ENCODE data around the gene CORO7.

Gene CORO7

DNA sequence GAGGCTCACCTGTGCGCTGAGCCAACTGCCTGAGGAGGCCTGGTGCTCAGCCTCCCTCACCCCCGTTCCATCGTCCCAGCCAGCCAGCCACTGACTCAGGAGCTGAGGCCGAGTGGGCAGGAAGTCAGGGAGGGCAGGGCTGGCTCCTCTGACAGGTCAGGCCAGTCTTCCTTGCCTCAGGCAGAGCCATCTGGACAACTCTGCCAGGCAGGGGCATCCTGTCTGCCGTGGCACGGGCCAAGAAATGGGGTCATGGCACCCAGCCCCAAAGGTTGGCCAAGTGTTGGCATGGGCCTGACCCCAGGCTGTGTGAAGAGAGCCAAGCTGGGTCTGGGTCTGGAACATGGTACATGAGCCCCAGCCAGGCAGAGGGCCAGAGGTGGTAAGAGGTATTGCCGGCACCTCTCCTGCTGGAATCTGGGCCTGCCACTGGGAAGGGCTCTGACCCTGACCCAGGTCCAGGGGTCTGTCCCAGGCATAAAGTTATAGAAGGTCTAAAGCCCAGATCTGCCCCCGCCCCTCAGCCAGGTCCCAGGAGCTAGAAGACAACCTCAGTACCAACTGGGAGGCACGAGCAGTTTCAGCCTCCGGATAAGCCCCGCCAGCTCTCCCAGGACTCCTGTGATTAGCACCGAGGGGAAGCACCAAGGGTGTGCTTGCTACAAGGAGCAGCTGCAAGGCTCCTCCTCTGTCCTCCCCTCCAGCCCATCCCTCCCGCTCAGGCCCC is 47.2 kb downstream of the CORO7 start:
- H3K4me3 ChIP-seq (ENCODE audit: low read depth, low read length), result no peak overlapping the region
- TF ChIP-seq MYC (IDR thresholded peaks at IDR 0.05; ENCODE audit: low read depth, low read length) (no peak), POLR2A (IDR thresholded peaks at IDR 0.05; ENCODE audit: extremely low read depth, insufficient read length) (no peak)
- TF ChIP-seq, protein P1, sequence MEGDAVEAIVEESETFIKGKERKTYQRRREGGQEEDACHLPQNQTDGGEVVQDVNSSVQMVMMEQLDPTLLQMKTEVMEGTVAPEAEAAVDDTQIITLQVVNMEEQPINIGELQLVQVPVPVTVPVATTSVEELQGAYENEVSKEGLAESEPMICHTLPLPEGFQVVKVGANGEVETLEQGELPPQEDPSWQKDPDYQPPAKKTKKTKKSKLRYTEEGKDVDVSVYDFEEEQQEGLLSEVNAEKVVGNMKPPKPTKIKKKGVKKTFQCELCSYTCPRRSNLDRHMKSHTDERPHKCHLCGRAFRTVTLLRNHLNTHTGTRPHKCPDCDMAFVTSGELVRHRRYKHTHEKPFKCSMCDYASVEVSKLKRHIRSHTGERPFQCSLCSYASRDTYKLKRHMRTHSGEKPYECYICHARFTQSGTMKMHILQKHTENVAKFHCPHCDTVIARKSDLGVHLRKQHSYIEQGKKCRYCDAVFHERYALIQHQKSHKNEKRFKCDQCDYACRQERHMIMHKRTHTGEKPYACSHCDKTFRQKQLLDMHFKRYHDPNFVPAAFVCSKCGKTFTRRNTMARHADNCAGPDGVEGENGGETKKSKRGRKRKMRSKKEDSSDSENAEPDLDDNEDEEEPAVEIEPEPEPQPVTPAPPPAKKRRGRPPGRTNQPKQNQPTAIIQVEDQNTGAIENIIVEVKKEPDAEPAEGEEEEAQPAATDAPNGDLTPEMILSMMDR (IDR thresholded peaks at IDR 0.05; ENCODE audit: low read depth, low read length), result no peak
- TF ChIP-seq, protein P2, sequence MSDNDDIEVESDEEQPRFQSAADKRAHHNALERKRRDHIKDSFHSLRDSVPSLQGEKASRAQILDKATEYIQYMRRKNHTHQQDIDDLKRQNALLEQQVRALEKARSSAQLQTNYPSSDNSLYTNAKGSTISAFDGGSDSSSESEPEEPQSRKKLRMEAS (IDR thresholded peaks at IDR 0.05; ENCODE audit: low read depth, low read length), result no peak
- DNase-seq (ENCODE audit: low read depth), result no peak

DNA sequence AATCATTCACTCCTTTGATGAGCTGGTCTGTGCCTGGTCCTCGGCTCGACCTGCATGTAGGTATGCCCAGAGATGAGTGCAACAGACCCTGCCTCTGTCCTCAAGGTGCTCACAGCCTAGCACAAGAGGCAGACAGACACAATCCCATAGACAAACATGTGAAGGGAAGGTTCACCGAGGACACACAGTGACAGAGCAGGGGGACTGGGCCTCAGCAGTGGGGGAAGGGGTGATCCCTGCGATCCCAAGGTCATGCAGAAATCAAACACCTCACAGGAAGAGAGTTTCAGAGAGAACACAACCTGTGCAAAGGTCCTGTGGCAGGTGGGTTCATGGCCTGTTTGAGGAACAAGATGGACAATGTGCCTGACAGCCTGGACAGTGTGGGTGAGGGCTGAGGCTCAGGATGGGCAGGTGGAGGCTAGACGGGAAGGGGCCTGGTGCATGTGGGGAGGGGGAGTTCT is 49.0 kb downstream of the CORO7 start:
- TF ChIP-seq, protein P1 (IDR thresholded peaks at IDR 0.05; ENCODE audit: low read depth, low read length), result no peak
- TF ChIP-seq, protein P2 (IDR thresholded peaks at IDR 0.05; ENCODE audit: low read depth, low read length), result no peak
- no peak for TF ChIP-seq POLR2A (IDR thresholded peaks at IDR 0.05; ENCODE audit: extremely low read depth, insufficient read length)
- TF ChIP-seq MYC (IDR thresholded peaks at IDR 0.05; ENCODE audit: low read depth, low read length), result no peak

DNA sequence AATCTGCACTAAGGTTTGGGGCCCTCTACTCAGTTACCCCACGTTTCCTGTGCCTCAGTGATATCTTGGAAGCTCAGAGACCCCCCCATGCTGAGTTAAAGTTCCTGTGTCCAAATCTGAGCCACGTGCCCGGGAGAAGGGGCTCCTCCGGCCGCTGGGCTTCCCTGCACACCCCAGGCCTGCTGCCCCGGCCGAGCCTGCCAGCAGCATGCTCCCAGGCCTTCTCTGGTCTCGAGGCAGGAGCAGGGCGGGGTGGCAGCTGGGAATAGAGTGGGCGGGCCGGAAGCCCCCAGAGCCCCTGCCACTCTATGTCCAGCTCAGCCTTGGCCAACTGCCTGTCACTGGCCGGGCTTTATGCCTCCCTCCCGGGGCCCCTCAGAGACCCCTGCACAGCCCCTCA is 50.4 kb downstream of the CORO7 start:
- no peak for DNase-seq (ENCODE audit: low read depth)
- no peak overlapping the region for H3K4me3 ChIP-seq (ENCODE audit: low read depth, low read length)
- TF ChIP-seq POLR2A (IDR thresholded peaks at IDR 0.05; ENCODE audit: extremely low read depth, insufficient read length) (no peak), MYC (IDR thresholded peaks at IDR 0.05; ENCODE audit: low read depth, low read length) (no peak)
- TF ChIP-seq, protein P2 (IDR thresholded peaks at IDR 0.05; ENCODE audit: low read depth, low read length), result no peak
- TF ChIP-seq, protein P1 (IDR thresholded peaks at IDR 0.05; ENCODE audit: low read depth, low read length), result no peak

More for the DNA sequence above, 49.0 kb downstream of the CORO7 start:
- no peak for DNase-seq (ENCODE audit: low read depth)
- no peak overlapping the region for H3K4me3 ChIP-seq (ENCODE audit: low read depth, low read length)

DNA sequence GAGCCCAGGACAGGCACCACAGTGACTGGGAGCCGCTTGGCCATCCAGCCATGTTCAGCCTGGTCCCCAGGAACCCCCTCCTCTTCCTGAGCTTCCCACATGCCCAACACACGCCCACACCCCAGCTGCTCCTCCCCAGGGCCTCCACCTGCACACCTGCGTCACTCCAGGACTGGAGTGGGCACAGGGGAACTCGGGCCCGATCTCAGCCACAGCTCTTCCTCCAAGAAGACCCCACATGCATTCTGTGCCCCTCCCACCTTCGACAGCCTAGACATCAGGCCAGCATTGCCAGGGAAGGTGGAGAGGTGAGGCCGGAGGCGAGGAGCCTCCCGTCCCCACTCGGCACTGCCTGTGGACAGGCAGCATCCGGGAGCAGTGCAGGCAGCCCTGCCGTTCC is 50.8 kb downstream of the CORO7 start:
- H3K4me3 ChIP-seq (ENCODE audit: low read depth, low read length), result no peak overlapping the region
- TF ChIP-seq, protein P2 (IDR thresholded peaks at IDR 0.05; ENCODE audit: low read depth, low read length), result no peak
- no peak for TF ChIP-seq POLR2A (IDR thresholded peaks at IDR 0.05; ENCODE audit: extremely low read depth, insufficient read length)
- TF ChIP-seq, protein P1 (IDR thresholded peaks at IDR 0.05; ENCODE audit: low read depth, low read length), result no peak
- no peak for TF ChIP-seq MYC (IDR thresholded peaks at IDR 0.05; ENCODE audit: low read depth, low read length)
- DNase-seq (ENCODE audit: low read depth), result no peak

DNA sequence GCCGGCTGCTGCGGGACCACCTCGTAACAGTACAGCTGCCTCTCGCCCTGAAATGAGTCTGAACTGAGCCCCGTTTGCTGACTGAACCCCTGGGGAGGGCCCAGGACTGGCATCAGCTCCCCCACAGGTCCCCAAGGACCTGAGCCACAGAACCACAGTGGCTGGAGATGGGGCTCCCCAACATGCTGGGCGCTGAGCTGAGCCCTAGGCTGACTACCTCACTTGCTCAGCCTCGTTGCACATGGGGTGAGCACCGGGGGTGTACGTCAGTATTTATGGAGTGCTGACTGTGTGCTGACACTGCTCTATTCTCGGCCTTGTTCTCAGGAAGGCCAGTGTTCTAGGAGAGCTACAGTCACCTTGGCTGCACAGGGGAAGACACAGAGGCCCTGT is 51.4 kb downstream of the CORO7 start:
- DNase-seq (ENCODE audit: low read depth), result peak; percentile 48
- TF ChIP-seq, protein P1 (IDR thresholded peaks at IDR 0.05; ENCODE audit: low read depth, low read length), result no peak
- no peak for TF ChIP-seq MYC (IDR thresholded peaks at IDR 0.05; ENCODE audit: low read depth, low read length)
- TF ChIP-seq, protein P2 (IDR thresholded peaks at IDR 0.05; ENCODE audit: low read depth, low read length), result no peak
- TF ChIP-seq POLR2A (IDR thresholded peaks at IDR 0.05; ENCODE audit: extremely low read depth, insufficient read length), result no peak
- no peak overlapping the region for H3K4me3 ChIP-seq (ENCODE audit: low read depth, low read length)

All from NB4 (cell line).